A549 (cell line): ENCODE measurements around the gene ANKRD18A. TPM values are rescaled to one million over a fixed set of nuclear protein-coding genes. Genes with fewer than 3 reads are reported as not detected.

ENCODE experiments used
- ATAC-seq, 2 experiments: fragments of 200-7000 bp in 1 of 2; fragments of >200 bp in 1 of 2; cut with Nextera tagmentation in 1 of 2; cut with Tn5 transposase in 1 of 2; 3 replicates each; pipeline versions ENCODE4 v1.8.0 to v1.9.1; 2018 to 2020; ENCODE audit warnings: mild to moderate bottlenecking in 1 of 2, moderate library complexity in 1 of 2
- CTCF ChIA-PET: fragments of 300-600 bp; sonication (Branson Sonifier 250); formaldehyde crosslinking; extraction: SDS; loops from one replicate; lab custom pipeline; 2021; ENCODE audit warnings: antibody characterized with exemption, inconsistent platforms; lab: Yijun Ruan, JAX
- POLR2A ChIA-PET: fragments of 350-600 bp; formaldehyde crosslinking; extraction: SDS; loops from one replicate; lab custom pipeline; 2021; ENCODE audit warnings: antibody characterized with exemption, inconsistent platforms; lab: Yijun Ruan, JAX
- DNase-seq, 2 experiments: peaks; one replicate each; pipeline versions ENCODE4 v3.0.0 to v3.0.0-alpha.2; 2011 to 2016; ENCODE audit warnings: low read depth in 1 of 2, low spot score in 1 of 2
- FAIRE-seq: peaks from 2 replicates; lab custom pipeline; 2011; peaks lifted over from hg19 to GRCh38; lab: Jason Lieb, UNC
- H3K27ac ChIP-seq, 2 experiments: fragments of >200 bp; sonication (Bioruptor Twin); formaldehyde crosslinking; 3 replicates each; pipeline ENCODE4 v1.5.1; 2016 to 2017
- H3K4me1 ChIP-seq: fragments of >200 bp; sonication (Bioruptor Twin); formaldehyde crosslinking; 3 replicates; pipeline ENCODE4 v1.6.1; 2016
- H3K4me2 ChIP-seq: fragments of >200 bp; sonication (Bioruptor Twin); formaldehyde crosslinking; 3 replicates; pipeline ENCODE4 v1.6.1; 2016
- H3K4me3 ChIP-seq: fragments of >200 bp; sonication (Bioruptor Twin); formaldehyde crosslinking; 3 replicates; pipeline ENCODE4 v1.5.1; 2016
- H3K9me3 ChIP-seq: fragments of >200 bp; sonication (Bioruptor Twin); formaldehyde crosslinking; 3 replicates; pipeline ENCODE4 v1.6.1; 2016
- CBX8 ChIP-seq: fragments of 200-600 bp; sonication (generic); IDR thresholded peaks from 2 replicates; pipeline ENCODE4 v1.6.1; 2016
- CHD2 ChIP-seq: fragments of 150-350 bp; IDR thresholded peaks from 2 replicates; pipeline ENCODE4 v1.6.1; 2014; ENCODE audit warnings: low read length; ENCODE audit not compliant: partially characterized antibody
- CTCF ChIP-seq: fragments of >200 bp; sonication (Bioruptor Twin); formaldehyde crosslinking; IDR thresholded peaks from 3 replicates; pipeline ENCODE4 v1.5.1; 2016
- HEYL ChIP-seq: fragments of 250-450 bp; sonication (Bioruptor Pico); IDR thresholded peaks from 2 replicates; pipeline ENCODE4 v1.8.0; 2021; ENCODE audit warnings: mild to moderate bottlenecking, moderate library complexity
- HMGXB4 ChIP-seq: fragments of 250-450 bp; sonication (Bioruptor Pico); IDR thresholded peaks from 2 replicates; pipeline ENCODE4 v1.5.0; 2021; ENCODE audit warnings: mild to moderate bottlenecking, moderate library complexity, borderline replicate concordance
- HOXB5 ChIP-seq: fragments of 250-450 bp; sonication (Bioruptor Pico); IDR thresholded peaks from 2 replicates; pipeline ENCODE4 v1.5.0; 2020; ENCODE audit warnings: mild to moderate bottlenecking, moderate library complexity
- JUNB ChIP-seq: fragments of >200 bp; sonication (Bioruptor Twin); formaldehyde crosslinking; IDR thresholded peaks from 2 replicates; pipeline ENCODE4 v1.6.1; 2016
- MAFK ChIP-seq: fragments of 450-650 bp; IDR thresholded peaks from 2 replicates; pipeline ENCODE4 v1.6.1; 2014; ENCODE audit not compliant: partially characterized antibody
- NPAS2 ChIP-seq: fragments of 250-450 bp; sonication (Bioruptor Pico); IDR thresholded peaks from 2 replicates; pipeline ENCODE4 v1.8.0; 2022; ENCODE audit warnings: mild to moderate bottlenecking, moderate library complexity, borderline replicate concordance
- NR3C1 ChIP-seq: fragments of >200 bp; sonication (Bioruptor Twin); formaldehyde crosslinking; IDR thresholded peaks from 3 replicates; pipeline ENCODE4 v1.6.1; 2017
- PHF8 ChIP-seq: fragments of 200-600 bp; sonication (generic); IDR thresholded peaks from 2 replicates; pipeline ENCODE4 v1.6.1; 2016; ENCODE audit warnings: low read depth, mild to moderate bottlenecking, antibody characterized with exemption, moderate library complexity, borderline replicate concordance
- RAD21 ChIP-seq, 2 experiments: fragments of >200 bp in 1 of 2; sonication (Bioruptor Twin) in 1 of 2; formaldehyde crosslinking in 1 of 2; IDR thresholded peaks in 1 of 2; conservative IDR thresholded peaks in 1 of 2; 2 replicates in 1 of 2; 3 replicates in 1 of 2; pipeline ENCODE4 v1.6.1; 2012 to 2018; ENCODE audit warnings: inconsistent platforms in 1 of 2
- RARB ChIP-seq: fragments of 250-450 bp; sonication (Bioruptor Pico); IDR thresholded peaks from 2 replicates; pipeline ENCODE4 v1.8.0; 2021; ENCODE audit warnings: mild to moderate bottlenecking, moderate library complexity
- RCOR1 ChIP-seq: fragments of 150-350 bp; IDR thresholded peaks from 2 replicates; pipeline ENCODE4 v1.6.1; 2014; ENCODE audit warnings: antibody characterized with exemption, low read length, low read depth
- RFX5 ChIP-seq: fragments of 450-650 bp; IDR thresholded peaks from 2 replicates; pipeline ENCODE4 v1.7.1; 2014; ENCODE audit warnings: antibody characterized with exemption, mild to moderate bottlenecking, moderate library complexity
- RNF2 ChIP-seq: fragments of 200-600 bp; sonication (generic); IDR thresholded peaks from 2 replicates; pipeline ENCODE4 v1.6.1; 2016; ENCODE audit warnings: low read depth, mild to moderate bottlenecking, antibody characterized with exemption, moderate library complexity, borderline replicate concordance
- SMC3 ChIP-seq: fragments of >200 bp; sonication (Bioruptor Twin); formaldehyde crosslinking; IDR thresholded peaks from 3 replicates; pipeline ENCODE4 v1.6.1; 2018; ENCODE audit warnings: inconsistent platforms
- SREBF2 ChIP-seq: fragments of 450-650 bp; IDR thresholded peaks from 2 replicates; pipeline ENCODE4 v1.6.1; 2014; ENCODE audit warnings: mild to moderate bottlenecking, moderate library complexity
- ZC3H11A ChIP-seq: fragments of 450-650 bp; IDR thresholded peaks from 2 replicates; pipeline ENCODE4 v1.6.1; 2014; ENCODE audit warnings: antibody characterized with exemption, mild to moderate bottlenecking
- WGBS: methylation state at CpG from one replicate; pipeline ENCODE4 v1.1.6; 2017; ENCODE audit errors: missing lambda C conversion rate; 5-methylcytosine and 5-hydroxymethylcytosine counted together
- polyA plus RNA-seq, 4 experiments: library from polyadenylated mRNA; depleted of rRNA in 3 of 4; stranded (reverse); fragments of >200 nt; fragmentation: RNase III in 1 of 4; extraction: RNeasy Plus Mini Kit Qiagen cat#74134 plus additional on column Dnase treatment in 1 of 4; gene quantifications; 2 replicates in 3 of 4; 3 replicates in 1 of 4; pipeline ENCODE4 v1.2.3, GENCODE V29; 2011 to 2017
- TF ChIP-seq, protein P1 (sequence below): IDR thresholded peaks from 2 replicates; pipeline ENCODE4 v1.6.1; 2012

ANKRD18A gene
- polyA plus RNA-seq, 2 of the 4 experiments (the other 2 are of a cell fraction), result 4.0 to 15.9 TPM

- TF ChIP-seq RNF2 (no peak), HOXB5 (CRISPR knock-in tag) (0 out of 2 replicates have a peak, but pooled peaks have one; percentile 66), RCOR1 (no peak), NR3C1 (no peak), MAFK (peak; percentile 23), CBX8 (no peak), JUNB (no peak), CTCF (peak; percentile 74), SMC3 (peak; percentile 72), RARB (CRISPR knock-in tag) (no peak), SREBF2 (no peak), NPAS2 (CRISPR knock-in tag) (no peak), RFX5 (peak; percentile 64; the same call in 1 of the 2 replicates), HMGXB4 (CRISPR knock-in tag) (0 out of 2 replicates have a peak, but pooled peaks have one; percentile 23), PHF8 (0 out of 2 replicates have a peak, but pooled peaks have one; percentile 12), HEYL (CRISPR knock-in tag) (no peak)
- TF ChIP-seq, protein P1, sequence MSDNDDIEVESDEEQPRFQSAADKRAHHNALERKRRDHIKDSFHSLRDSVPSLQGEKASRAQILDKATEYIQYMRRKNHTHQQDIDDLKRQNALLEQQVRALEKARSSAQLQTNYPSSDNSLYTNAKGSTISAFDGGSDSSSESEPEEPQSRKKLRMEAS, result peak; percentile 91
Measured at GRCh38 chr9:38620483-38621433, at the start of gene ANKRD18A (continued).

GRCh38 chr9:38668791-38669466 is 48.5 kb upstream of the ANKRD18A start:
- ChIA-PET CTCF (interaction anchor here (0.6 to 1.0 kb wide), 2 partner anchors 23 to 26 kb away, joined by 3 to 4 read pairs; no protein-coding TSS in a partner anchor), POLR2A (no interaction called here)
- Histone ChIP-seq H3K9me3 (no peaks in the 10 kb centered on the region), H3K27ac (no peak overlapping the region), H3K4me2 (no peak overlapping the region), H3K4me1 (peaks cover 15% of the 10 kb centered on the region), H3K4me3 (no peak overlapping the region)
- no peak for FAIRE-seq
- WGBS, result 90% methylated on average over 10 of the region's 10 CpGs
- TF ChIP-seq RAD21 (conservative IDR thresholded peaks at IDR 0.05 in 1 of 2, IDR thresholded peaks at IDR 0.05 in 1 of 2) (no peak), RARB (CRISPR knock-in tag) (no peak), ZC3H11A (no peak), HMGXB4 (CRISPR knock-in tag) (no peak), CHD2 (no peak)
- ATAC-seq, result no peak
- no peak for DNase-seq
